Testis (tissue), 3 donors: ENCODE data around the gene TBX5. TPM values are rescaled to one million over a fixed set of nuclear protein-coding genes. Genes with fewer than 3 reads are reported as not detected.

Experiments used
- DNase-seq: peaks from one replicate; pipeline ENCODE4 v3.0.0-alpha.2; 2019
- H3K27ac ChIP-seq, 2 donors: fragments of 200-600 bp; sonication (generic); one replicate each; pipeline ENCODE4 v1.5.1; 2019
- H3K27me3 ChIP-seq: fragments of 200-600 bp; sonication (generic); one replicate; pipeline ENCODE4 v1.5.1; 2019
- H3K36me3 ChIP-seq: fragments of 200-600 bp; sonication (generic); one replicate; pipeline ENCODE4 v1.5.1; 2017; ENCODE audit warnings: low read depth; ENCODE audit errors: missing control alignments
- H3K4me1 ChIP-seq: fragments of 200-600 bp; sonication (generic); one replicate; pipeline ENCODE4 v1.5.1; 2019
- H3K4me3 ChIP-seq, 2 donors: fragments of 200-600 bp; sonication (generic); one replicate each; pipeline ENCODE4 v1.5.1; 2017 to 2019
- H3K9me3 ChIP-seq: fragments of 200-600 bp; sonication (generic); one replicate; pipeline ENCODE4 v1.5.1; 2017
- POLR2A ChIP-seq: fragments of 450-650 bp; IDR thresholded peaks from one replicate; pipeline ENCODE4 v1.6.1; 2017; ENCODE audit warnings: antibody characterized with exemption, mild to moderate bottlenecking, moderate library complexity
- WGBS, 2 donors: methylation state at CpG; one replicate each; pipeline ENCODE4 v1.1.5; 2018; 5-methylcytosine and 5-hydroxymethylcytosine counted together
- intact Hi-C: fragments of 100-400 bp; cut with DNase I; formaldehyde crosslinking; loops from one replicate; pipeline ENCODE4 v1.15.1; 2023; ENCODE audit warnings: low total_unique reads
- polyA plus RNA-seq: library from polyadenylated mRNA; stranded (reverse); fragments of 350-450 nt; fragmentation: Illumina TruSeq; extraction: RNeasy Lipid Tissue Mini Kit (QIAGEN cat#74804); gene quantifications from one replicate; pipeline ENCODE4 v1.2.3, GENCODE V29; 2014; ENCODE audit warnings: low read depth, low replicate concordance; ENCODE audit not compliant: insufficient read depth
- total RNA-seq, 2 donors: library from RNA; depleted of rRNA; stranded (reverse); fragments of >200 nt; gene quantifications; one replicate each; pipeline ENCODE4 v1.2.3, GENCODE V29; 2016
- TF ChIP-seq, protein P1 (sequence below), 3 experiments: fragments of 450-650 bp in 2 of 3; fragments of 200-600 bp in 1 of 3; sonication (generic) in 1 of 3; IDR thresholded peaks; one replicate each; pipeline ENCODE4 v1.5.1; 2016 to 2019; ENCODE audit warnings: antibody characterized with exemption in 3 of 3, mild to moderate bottlenecking in 2 of 3, moderate library complexity in 1 of 3

Gene TBX5
- total and polyA plus RNA-seq, 3 donors from 2014 or later, result 0.12 to 0.62 TPM; not detected in 1

DNA sequence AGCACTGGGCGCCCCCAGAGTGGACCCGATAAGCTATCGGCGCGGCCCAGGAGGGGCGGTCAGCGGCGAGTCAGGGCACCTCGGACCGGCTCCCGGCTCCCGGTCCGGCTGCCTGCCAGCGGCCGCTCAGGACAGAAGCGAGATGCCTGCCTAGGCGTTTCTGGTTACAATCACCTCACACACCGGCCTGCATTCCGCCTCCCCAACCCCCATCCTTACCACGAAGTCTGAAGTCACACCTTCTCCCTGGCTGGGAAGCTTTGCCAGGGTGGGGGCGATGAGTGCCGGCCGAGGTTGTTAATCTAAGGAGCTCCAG, 42.6 kb upstream of the TBX5 start:
- H3K4me1 ChIP-seq, result no peaks in the 10 kb centered on the region
- H3K27me3 ChIP-seq, result no peaks in the 10 kb centered on the region
- no peaks in the 10 kb centered on the region for H3K36me3 ChIP-seq
- WGBS, 2 donors, result 0 to 3% methylated on average over 6 to 23 of the region's 23 CpGs
- intact Hi-C loops, result no loop called here
- TF ChIP-seq, protein P1, sequence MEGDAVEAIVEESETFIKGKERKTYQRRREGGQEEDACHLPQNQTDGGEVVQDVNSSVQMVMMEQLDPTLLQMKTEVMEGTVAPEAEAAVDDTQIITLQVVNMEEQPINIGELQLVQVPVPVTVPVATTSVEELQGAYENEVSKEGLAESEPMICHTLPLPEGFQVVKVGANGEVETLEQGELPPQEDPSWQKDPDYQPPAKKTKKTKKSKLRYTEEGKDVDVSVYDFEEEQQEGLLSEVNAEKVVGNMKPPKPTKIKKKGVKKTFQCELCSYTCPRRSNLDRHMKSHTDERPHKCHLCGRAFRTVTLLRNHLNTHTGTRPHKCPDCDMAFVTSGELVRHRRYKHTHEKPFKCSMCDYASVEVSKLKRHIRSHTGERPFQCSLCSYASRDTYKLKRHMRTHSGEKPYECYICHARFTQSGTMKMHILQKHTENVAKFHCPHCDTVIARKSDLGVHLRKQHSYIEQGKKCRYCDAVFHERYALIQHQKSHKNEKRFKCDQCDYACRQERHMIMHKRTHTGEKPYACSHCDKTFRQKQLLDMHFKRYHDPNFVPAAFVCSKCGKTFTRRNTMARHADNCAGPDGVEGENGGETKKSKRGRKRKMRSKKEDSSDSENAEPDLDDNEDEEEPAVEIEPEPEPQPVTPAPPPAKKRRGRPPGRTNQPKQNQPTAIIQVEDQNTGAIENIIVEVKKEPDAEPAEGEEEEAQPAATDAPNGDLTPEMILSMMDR (IDR thresholded peaks at IDR 0.05), result no peak
- TF ChIP-seq POLR2A, result no peak
- no peak for DNase-seq
- no peaks in the 10 kb centered on the region for H3K9me3 ChIP-seq
- no peak overlapping the region for H3K27ac ChIP-seq
- no peak overlapping the region for H3K4me3 ChIP-seq

DNA sequence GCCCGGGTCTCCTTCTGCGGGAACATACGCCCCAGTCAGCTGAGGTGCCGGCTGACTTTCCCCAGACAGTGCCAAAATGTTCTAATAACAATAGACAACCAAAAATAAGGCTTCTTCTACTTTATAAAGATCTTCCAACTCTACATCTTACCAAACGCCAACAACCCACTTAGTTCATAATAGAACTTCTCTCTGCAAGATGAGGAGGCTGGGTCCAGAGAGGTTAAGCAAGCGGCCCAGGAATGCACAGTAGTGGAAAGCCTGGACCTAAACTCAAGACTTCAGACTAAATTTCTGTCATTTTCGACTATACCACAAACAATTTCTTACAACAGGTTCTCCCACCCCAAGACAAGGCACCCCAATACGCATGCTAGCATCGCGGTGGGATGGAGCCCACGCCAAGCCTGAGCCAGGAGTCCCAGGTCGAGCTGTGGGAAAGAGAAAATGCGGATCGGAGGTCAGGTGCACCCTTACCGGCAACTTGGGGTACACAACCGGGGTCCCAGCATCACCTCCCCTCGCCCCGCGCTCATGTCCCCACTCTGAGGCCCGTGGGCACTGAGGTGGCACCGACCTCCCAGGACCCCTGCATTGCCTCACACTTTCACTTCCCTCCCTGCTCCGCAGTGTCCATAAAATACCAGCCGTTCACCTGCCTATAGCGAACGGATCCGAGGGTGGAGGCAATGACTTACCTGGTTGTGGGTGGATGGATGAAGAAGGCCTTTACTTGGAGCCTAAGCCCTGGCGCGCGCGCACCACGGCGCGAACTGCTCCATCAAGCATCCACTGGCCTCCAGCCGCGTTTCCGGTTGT, 42.1 kb upstream of the TBX5 start:
- Histone ChIP-seq H3K4me1 (no peaks in the 10 kb centered on the region), H3K4me3 (no peak overlapping the region), H3K36me3 (no peaks in the 10 kb centered on the region), H3K9me3 (no peaks in the 10 kb centered on the region), H3K27me3 (no peaks in the 10 kb centered on the region), H3K27ac (no peak overlapping the region)
- WGBS, 2 donors, result 2 to 3% methylated on average over 21 to 36 of the region's 36 CpGs
- intact Hi-C loops, result no loop called here
- no peak for TF ChIP-seq POLR2A
- TF ChIP-seq, protein P1 (IDR thresholded peaks at IDR 0.05), result no peak
- no peak for DNase-seq

DNA sequence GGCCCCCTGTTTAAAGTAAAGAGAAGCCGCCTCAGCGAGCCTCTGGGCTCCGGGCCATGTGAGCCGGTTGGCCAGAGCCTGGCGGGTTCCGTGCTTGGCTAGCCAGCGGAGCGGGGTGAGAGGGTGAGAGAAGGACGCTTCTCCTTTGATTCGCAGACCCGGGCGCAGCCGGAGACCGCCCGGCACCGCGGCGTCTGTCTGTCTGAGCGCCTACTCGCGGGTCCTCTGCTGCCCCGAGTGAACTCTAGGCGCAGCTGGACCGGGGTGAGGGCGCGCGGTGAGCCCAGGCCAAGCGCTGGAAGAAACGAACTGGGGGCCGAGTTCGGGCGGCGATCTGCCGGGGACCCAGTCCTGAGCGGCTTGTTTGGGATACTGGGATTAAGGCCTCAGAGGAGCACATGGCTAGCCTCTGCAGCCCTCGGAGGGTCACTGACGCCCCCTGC, 41.4 kb upstream of the TBX5 start:
- no peak overlapping the region for H3K27ac ChIP-seq
- WGBS, 2 donors, result 0 to 1% methylated on average over 1 to 37 of the region's 37 CpGs

DNA sequence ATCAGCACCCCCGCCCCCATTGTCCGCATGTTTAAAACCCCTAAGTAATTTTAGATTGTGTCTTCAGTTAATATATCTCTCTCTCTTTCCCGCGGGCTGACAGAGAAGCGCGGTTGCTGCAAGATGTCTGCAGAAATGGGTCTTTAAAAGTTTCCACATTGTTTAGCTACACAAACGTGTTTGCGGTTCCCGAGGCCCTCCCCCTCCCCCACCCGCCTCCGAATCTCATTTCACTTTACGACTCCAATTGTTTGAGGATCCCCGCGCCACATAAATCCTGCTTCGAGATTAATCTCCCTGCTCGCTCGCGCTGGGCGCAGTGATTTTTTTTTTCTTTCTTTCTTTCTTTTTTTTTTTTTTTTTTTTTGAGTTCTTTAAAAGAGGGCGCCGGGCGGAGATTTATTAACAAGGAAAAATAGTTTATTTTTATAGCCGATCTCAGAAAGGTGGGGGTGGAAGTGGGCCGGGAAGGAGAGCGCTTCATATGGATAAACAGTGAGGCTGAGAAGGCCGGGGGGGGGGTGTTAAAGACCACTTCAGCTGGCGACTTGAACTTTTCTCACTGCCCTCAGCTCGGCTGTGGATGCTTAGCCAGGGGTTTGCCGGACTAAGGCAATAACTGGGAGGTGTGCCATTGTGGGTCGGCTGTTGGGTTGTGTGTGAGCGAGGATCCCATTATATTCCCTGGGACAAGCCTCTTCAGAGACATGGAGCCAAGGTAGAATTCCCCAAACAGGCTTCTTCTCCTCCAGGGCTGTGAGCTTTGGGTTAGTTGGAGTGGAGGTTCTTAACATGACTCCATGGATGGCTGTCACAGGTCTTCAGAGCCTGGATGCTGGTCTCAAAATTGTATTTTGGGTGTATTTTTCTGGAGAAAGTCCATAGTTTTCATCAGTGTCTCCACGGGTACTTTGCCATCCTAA, 39.7 kb upstream of the TBX5 start:
- Histone ChIP-seq H3K9me3 (no peaks in the 10 kb centered on the region), H3K4me1 (no peaks in the 10 kb centered on the region), H3K27me3 (no peaks in the 10 kb centered on the region), H3K27ac (no peak overlapping the region), H3K36me3 (no peaks in the 10 kb centered on the region), H3K4me3 (no peak overlapping the region)
- no peak for DNase-seq
- TF ChIP-seq, protein P1 (IDR thresholded peaks at IDR 0.05), result no peak
- TF ChIP-seq POLR2A, result no peak
- intact Hi-C loops, result no loop called here
- WGBS, 2 donors, result 2% methylated on average over 29 to 32 of the region's 32 CpGs

More for the DNA sequence above, 41.4 kb upstream of the TBX5 start:
- TF ChIP-seq, protein P1 (IDR thresholded peaks at IDR 0.05), result no peak
- TF ChIP-seq POLR2A, result no peak
- no peak overlapping the region for H3K4me3 ChIP-seq
- DNase-seq, result no peak
- no peaks in the 10 kb centered on the region for H3K9me3 ChIP-seq
- no peaks in the 10 kb centered on the region for H3K36me3 ChIP-seq
- no peaks in the 10 kb centered on the region for H3K27me3 ChIP-seq
- H3K4me1 ChIP-seq, result no peaks in the 10 kb centered on the region
- intact Hi-C loops, result no loop called here
